T-helper 9 cell (primary cell): Measurements from ENCODE around the gene DBH.

Source experiments
- DNase-seq: peaks from one replicate; pipeline ENCODE4 v3.0.0-alpha.2; 2020

Gene DBH

GRCh38 chr9:133685653-133686609 lies 49.8 kb downstream of the DBH start:
- no peak for DNase-seq

GRCh38 chr9:133686642-133687575 lies 50.7 kb downstream of the DBH start:
- no peak for DNase-seq

- no peak for DNase-seq
Measured at GRCh38 chr9:133687856-133688761, 51.9 kb downstream of the DBH start.

- DNase-seq, result no peak
Measured at GRCh38 chr9:133689151-133689763, 53.1 kb downstream of the DBH start.

- DNase-seq, result no peak
Measured at GRCh38 chr9:133690081-133690561, 54.0 kb downstream of the DBH start.

GRCh38 chr9:133691191-133691590 lies 55.0 kb downstream of the DBH start:
- DNase-seq, result no peak

- no peak for DNase-seq
Measured at GRCh38 chr9:133691626-133692363, 55.6 kb downstream of the DBH start.

GRCh38 chr9:133692364-133692985 lies 56.3 kb downstream of the DBH start:
- no peak for DNase-seq

GRCh38 chr9:133693116-133693515 lies 57.0 kb downstream of the DBH start:
- no peak for DNase-seq

GRCh38 chr9:133693703-133694529 lies 57.8 kb downstream of the DBH start:
- no peak for DNase-seq

GRCh38 chr9:133694686-133695085 lies 58.5 kb downstream of the DBH start:
- no peak for DNase-seq

GRCh38 chr9:133696071-133696472 lies 59.9 kb downstream of the DBH start:
- no peak for DNase-seq

GRCh38 chr9:133699546-133699945 lies 63.4 kb downstream of the DBH start:
- DNase-seq, result no peak

GRCh38 chr9:133700819-133701320 lies 64.7 kb downstream of the DBH start:
- DNase-seq, result no peak

- peak; percentile 42 for DNase-seq
Measured at GRCh38 chr9:133701321-133701980, 65.3 kb downstream of the DBH start.

GRCh38 chr9:133701981-133702797 lies 66.0 kb downstream of the DBH start:
- peak; percentile 59 for DNase-seq

- DNase-seq, result no peak
Measured at GRCh38 chr9:133702798-133703590, 66.8 kb downstream of the DBH start.
